K562 (cell line): ENCODE measurements around the gene COA3. TPM values are rescaled to one million over a fixed set of nuclear protein-coding genes. Genes with fewer than 3 reads are reported as not detected.

ENCODE experiments used
- ATF7 ChIP-seq: fragments of 450-650 bp; IDR thresholded peaks from 2 replicates; pipeline ENCODE4 v1.7.1; 2014; ENCODE audit warnings: mild to moderate bottlenecking, moderate library complexity
- CEBPG ChIP-seq, 3 experiments: fragments of 200-800 bp in 1 of 3; sonication (Bioruptor generic) in 1 of 3; sonication (generic) in 1 of 3; formaldehyde crosslinking in 1 of 3; IDR thresholded peaks in 2 of 3; conservative IDR thresholded peaks in 1 of 3; 2 replicates each; pipeline versions ENCODE4 v1.6.1 to v1.8.0; 2016 to 2022; ENCODE audit warnings: missing compliant biosample characterization in 2 of 3, missing genetic modification characterization in 2 of 3, mild to moderate bottlenecking in 1 of 3, missing genetic modification reagents in 1 of 3
- ERF ChIP-seq: fragments of 450-650 bp; formaldehyde crosslinking; IDR thresholded peaks from 2 replicates; pipeline ENCODE4 v1.4.0; 2020; ENCODE audit warnings: mild to moderate bottlenecking, mixed read lengths
- HDAC2 ChIP-seq: fragments of 450-650 bp; IDR thresholded peaks from 2 replicates; pipeline ENCODE4 v1.6.1; 2016; ENCODE audit warnings: mild to moderate bottlenecking
- HDAC6 ChIP-seq: IDR thresholded peaks from 2 replicates; pipeline ENCODE4 v1.6.1; 2012; ENCODE audit warnings: low read depth, mild to moderate bottlenecking, control low read depth, inconsistent platforms, low read length, moderate library complexity
- JUN ChIP-seq, 2 experiments: sonication (generic) in 1 of 2; formaldehyde crosslinking in 1 of 2; IDR thresholded peaks; 2 replicates each; pipeline versions ENCODE4 v1.6.1 to v1.8.0; 2012 to 2022; ENCODE audit warnings: borderline replicate concordance in 2 of 2, mild to moderate bottlenecking in 2 of 2, improper control_type of control experiment in 1 of 2, low read depth in 1 of 2, low read length in 1 of 2, missing genetic modification reagents in 1 of 2
- MCM2 ChIP-seq: fragments of 450-650 bp; IDR thresholded peaks from 2 replicates; pipeline ENCODE4 v1.6.1; 2017; ENCODE audit warnings: low read depth, mild to moderate bottlenecking
- MEIS2 ChIP-seq: fragments of 450-650 bp; IDR thresholded peaks from 2 replicates; pipeline ENCODE4 v1.6.1; 2014; ENCODE audit warnings: mild to moderate bottlenecking; ENCODE audit not compliant: partially characterized antibody
- NR4A1 ChIP-seq, 2 experiments: fragments of 250-450 bp in 1 of 2; fragments of 450-650 bp in 1 of 2; sonication (Bioruptor Pico) in 1 of 2; IDR thresholded peaks; 2 replicates each; pipeline versions ENCODE4 v1.4.0 to v1.6.1; 2016 to 2020; ENCODE audit warnings: mild to moderate bottlenecking in 2 of 2, missing compliant biosample characterization in 1 of 2, missing genetic modification characterization in 1 of 2, moderate library complexity in 1 of 2
- PCBP1 ChIP-seq: fragments of 200-400 bp; formaldehyde crosslinking; IDR thresholded peaks from 2 replicates; pipeline ENCODE4 v1.6.1; 2018; ENCODE audit warnings: mild to moderate bottlenecking, low read depth, low read length; ENCODE audit not compliant: poor library complexity, severe bottlenecking
- PHF20 ChIP-seq: fragments of 450-650 bp; IDR thresholded peaks from 2 replicates; pipeline ENCODE4 v1.6.1; 2018; ENCODE audit not compliant: partially characterized antibody
- PHTF2 ChIP-seq: fragments of 250-450 bp; sonication (Bioruptor Pico); IDR thresholded peaks from 2 replicates; pipeline ENCODE4 v1.5.0; 2021; ENCODE audit warnings: mild to moderate bottlenecking
- TCF3 ChIP-seq: sonication (generic); formaldehyde crosslinking; IDR thresholded peaks from 2 replicates; pipeline ENCODE4 v1.4.0; 2020; ENCODE audit warnings: mild to moderate bottlenecking, missing genetic modification reagents
- TRIM24 ChIP-seq, 2 experiments: fragments of 450-650 bp; IDR thresholded peaks; 2 replicates each; pipeline ENCODE4 v1.6.1; 2016
- ZC3H8 ChIP-seq: fragments of 450-650 bp; IDR thresholded peaks from 2 replicates; pipeline ENCODE4 v1.6.1; 2017
- ZEB2 ChIP-seq: fragments of 450-650 bp; IDR thresholded peaks from 2 replicates; pipeline ENCODE4 v1.6.1; 2016
- ZNF121 ChIP-seq: sonication (generic); formaldehyde crosslinking; conservative IDR thresholded peaks from 2 replicates; pipeline ENCODE4 v1.8.0; 2022; ENCODE audit warnings: missing genetic modification reagents
- ZNF507 ChIP-seq: conservative IDR thresholded peaks from 2 replicates; pipeline ENCODE4 v1.6.1; 2017; ENCODE audit warnings: missing genetic modification characterization, missing compliant biosample characterization
- polyA plus RNA-seq, 8 experiments: library from polyadenylated mRNA; depleted of rRNA in 4 of 8; stranded (reverse) in 5 of 8; unstranded in 3 of 8; fragments of >200 nt; fragmentation: Nextera tagmentation in 2 of 8; fragmentation: Illumina TruSeq in 1 of 8; extraction: Ambion mirVana in 2 of 8; extraction: Trizol in 1 of 8; gene quantifications; 2 replicates each; pipeline versions ENCODE4 v1.2.1 to v1.2.3, GENCODE V29; 2011 to 2014; ENCODE audit warnings: inconsistent platforms in 1 of 8, missing spikeins in 1 of 8
- total RNA-seq, 7 experiments: library from RNA; depleted of rRNA in 6 of 7; stranded (reverse); fragments of >200 nt in 6 of 7; fragmentation: Illumina TruSeq in 2 of 7; extraction: Trizol in 2 of 7; gene quantifications; 2 replicates each; pipeline versions ENCODE4 v1.2.1 to v1.2.3, GENCODE V29; 2011 to 2021; ENCODE audit warnings: low replicate concordance in 1 of 7
- TF ChIP-seq, protein P1 (sequence below): fragments of 250-450 bp; sonication (Bioruptor Pico); IDR thresholded peaks from 2 replicates; pipeline ENCODE4 v1.4.0; 2020
- TF ChIP-seq, protein P2 (sequence below): fragments of 450-650 bp; IDR thresholded peaks from 2 replicates; pipeline ENCODE4 v1.7.1; 2018; ENCODE audit warnings: mild to moderate bottlenecking, low read depth; ENCODE audit not compliant: partially characterized antibody
- TF ChIP-seq, protein P3 (sequence below): fragments of 250-450 bp; sonication (Bioruptor Pico); IDR thresholded peaks from 2 replicates; pipeline ENCODE4 v1.4.0; 2020; ENCODE audit warnings: borderline replicate concordance
- TF ChIP-seq, protein P4 (sequence below): fragments of 450-650 bp; formaldehyde crosslinking; IDR thresholded peaks from 2 replicates; pipeline ENCODE4 v1.4.0; 2020; ENCODE audit warnings: mild to moderate bottlenecking, moderate library complexity

Gene COA3
- total and polyA plus RNA-seq, 9 of the 15 experiments (the other 6 are each of a cell fraction or from before 2014, with no cell fraction given): 49.6 to 153 (median 61.4) TPM

DNA sequence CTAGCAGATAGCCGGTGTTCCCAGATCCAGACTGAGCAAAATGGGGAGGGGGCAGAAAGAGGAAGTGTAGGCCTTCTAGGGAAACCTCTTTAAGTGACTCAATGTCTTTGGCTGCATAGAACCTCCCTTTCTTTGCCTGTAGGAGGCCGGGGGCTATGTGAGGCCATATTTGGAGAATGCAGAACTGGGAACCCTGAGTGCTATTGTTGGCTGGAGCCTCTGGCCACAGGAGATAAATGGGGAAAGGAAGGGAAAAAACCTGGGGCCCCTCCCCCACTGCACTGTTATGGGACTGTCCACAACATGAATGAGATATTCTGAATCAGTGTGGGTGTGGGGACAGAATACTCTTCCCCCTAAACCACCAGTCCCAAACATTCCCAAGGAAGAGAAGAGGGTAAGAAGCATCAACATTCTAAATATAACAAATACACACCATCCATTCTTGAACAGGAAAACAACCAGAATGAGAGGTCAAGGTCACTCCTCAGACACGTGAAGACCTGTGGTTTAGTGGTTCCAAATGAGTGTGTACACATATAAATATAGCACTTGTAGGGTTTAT, 22.9 kb downstream of the COA3 start (continued):
- TF ChIP-seq, protein P1, sequence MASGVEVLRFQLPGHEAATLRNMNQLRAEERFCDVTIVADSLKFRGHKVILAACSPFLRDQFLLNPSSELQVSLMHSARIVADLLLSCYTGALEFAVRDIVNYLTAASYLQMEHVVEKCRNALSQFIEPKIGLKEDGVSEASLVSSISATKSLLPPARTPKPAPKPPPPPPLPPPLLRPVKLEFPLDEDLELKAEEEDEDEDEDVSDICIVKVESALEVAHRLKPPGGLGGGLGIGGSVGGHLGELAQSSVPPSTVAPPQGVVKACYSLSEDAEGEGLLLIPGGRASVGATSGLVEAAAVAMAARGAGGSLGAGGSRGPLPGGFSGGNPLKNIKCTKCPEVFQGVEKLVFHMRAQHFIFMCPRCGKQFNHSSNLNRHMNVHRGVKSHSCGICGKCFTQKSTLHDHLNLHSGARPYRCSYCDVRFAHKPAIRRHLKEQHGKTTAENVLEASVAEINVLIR (CRISPR knock-in tag): no peak
- no peak for TF ChIP-seq PHF20
- no peak for TF ChIP-seq ZNF507 (tag)
- 0 out of 4 replicates have a peak, but pooled peaks of 1 of the 2 experiments have one; percentile 25 for TF ChIP-seq TRIM24 (IDR thresholded peaks at IDR 0.05)
- TF ChIP-seq NR4A1 (CRISPR knock-in tag; IDR thresholded peaks at IDR 0.05): no peak
- TF ChIP-seq NR4A1 (tag; IDR thresholded peaks at IDR 0.05): no peak
- no peak for TF ChIP-seq MEIS2
- TF ChIP-seq HDAC2: no peak
- TF ChIP-seq TCF3 (CRISPR knock-in tag): peak; percentile 78
- TF ChIP-seq, protein P2, sequence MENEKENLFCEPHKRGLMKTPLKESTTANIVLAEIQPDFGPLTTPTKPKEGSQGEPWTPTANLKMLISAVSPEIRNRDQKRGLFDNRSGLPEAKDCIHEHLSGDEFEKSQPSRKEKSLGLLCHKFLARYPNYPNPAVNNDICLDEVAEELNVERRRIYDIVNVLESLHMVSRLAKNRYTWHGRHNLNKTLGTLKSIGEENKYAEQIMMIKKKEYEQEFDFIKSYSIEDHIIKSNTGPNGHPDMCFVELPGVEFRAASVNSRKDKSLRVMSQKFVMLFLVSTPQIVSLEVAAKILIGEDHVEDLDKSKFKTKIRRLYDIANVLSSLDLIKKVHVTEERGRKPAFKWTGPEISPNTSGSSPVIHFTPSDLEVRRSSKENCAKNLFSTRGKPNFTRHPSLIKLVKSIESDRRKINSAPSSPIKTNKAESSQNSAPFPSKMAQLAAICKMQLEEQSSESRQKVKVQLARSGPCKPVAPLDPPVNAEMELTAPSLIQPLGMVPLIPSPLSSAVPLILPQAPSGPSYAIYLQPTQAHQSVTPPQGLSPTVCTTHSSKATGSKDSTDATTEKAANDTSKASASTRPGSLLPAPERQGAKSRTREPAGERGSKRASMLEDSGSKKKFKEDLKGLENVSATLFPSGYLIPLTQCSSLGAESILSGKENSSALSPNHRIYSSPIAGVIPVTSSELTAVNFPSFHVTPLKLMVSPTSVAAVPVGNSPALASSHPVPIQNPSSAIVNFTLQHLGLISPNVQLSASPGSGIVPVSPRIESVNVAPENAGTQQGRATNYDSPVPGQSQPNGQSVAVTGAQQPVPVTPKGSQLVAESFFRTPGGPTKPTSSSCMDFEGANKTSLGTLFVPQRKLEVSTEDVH: no peak
- TF ChIP-seq, protein P3, sequence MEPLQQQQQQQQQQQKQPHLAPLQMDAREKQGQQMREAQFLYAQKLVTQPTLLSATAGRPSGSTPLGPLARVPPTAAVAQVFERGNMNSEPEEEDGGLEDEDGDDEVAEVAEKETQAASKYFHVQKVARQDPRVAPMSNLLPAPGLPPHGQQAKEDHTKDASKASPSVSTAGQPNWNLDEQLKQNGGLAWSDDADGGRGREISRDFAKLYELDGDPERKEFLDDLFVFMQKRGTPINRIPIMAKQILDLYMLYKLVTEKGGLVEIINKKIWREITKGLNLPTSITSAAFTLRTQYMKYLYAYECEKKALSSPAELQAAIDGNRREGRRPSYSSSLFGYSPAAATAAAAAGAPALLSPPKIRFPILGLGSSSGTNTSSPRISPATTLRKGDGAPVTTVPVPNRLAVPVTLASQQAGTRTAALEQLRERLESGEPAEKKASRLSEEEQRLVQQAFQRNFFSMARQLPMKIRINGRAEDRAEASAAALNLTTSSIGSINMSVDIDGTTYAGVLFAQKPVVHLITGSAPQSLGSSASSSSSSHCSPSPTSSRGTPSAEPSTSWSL (CRISPR knock-in tag): no peak
- no peak for TF ChIP-seq CEBPG (CRISPR knock-in tag; IDR thresholded peaks at IDR 0.05)
- no peak for TF ChIP-seq CEBPG (tag; conservative IDR thresholded peaks at IDR 0.05 in 1 of 2, IDR thresholded peaks at IDR 0.05 in 1 of 2)
- TF ChIP-seq ERF (CRISPR knock-in tag): no peak
- TF ChIP-seq HDAC6: no peak
- TF ChIP-seq, protein P4, sequence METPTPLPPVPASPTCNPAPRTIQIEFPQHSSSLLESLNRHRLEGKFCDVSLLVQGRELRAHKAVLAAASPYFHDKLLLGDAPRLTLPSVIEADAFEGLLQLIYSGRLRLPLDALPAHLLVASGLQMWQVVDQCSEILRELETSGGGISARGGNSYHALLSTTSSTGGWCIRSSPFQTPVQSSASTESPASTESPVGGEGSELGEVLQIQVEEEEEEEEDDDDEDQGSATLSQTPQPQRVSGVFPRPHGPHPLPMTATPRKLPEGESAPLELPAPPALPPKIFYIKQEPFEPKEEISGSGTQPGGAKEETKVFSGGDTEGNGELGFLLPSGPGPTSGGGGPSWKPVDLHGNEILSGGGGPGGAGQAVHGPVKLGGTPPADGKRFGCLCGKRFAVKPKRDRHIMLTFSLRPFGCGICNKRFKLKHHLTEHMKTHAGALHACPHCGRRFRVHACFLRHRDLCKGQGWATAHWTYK (CRISPR knock-in tag): no peak
- no peak for TF ChIP-seq JUN (IDR thresholded peaks at IDR 0.05; ENCODE audit: borderline replicate concordance, low read depth, low read length)
- no peak for TF ChIP-seq JUN (CRISPR knock-in tag; IDR thresholded peaks at IDR 0.05; ENCODE audit: borderline replicate concordance)
- no peak for TF ChIP-seq ZNF121
- TF ChIP-seq PCBP1: no peak
- TF ChIP-seq PHTF2 (CRISPR knock-in tag): no peak
- TF ChIP-seq ATF7: peak; percentile 64
- no peak for TF ChIP-seq ZEB2
- no peak for TF ChIP-seq ZC3H8
- no peak for TF ChIP-seq MCM2
